GM18951 (cell line): Measurements from ENCODE around the gene STEAP3.

ENCODE experiments used
- POLR2A ChIP-seq: IDR thresholded peaks from 4 replicates; pipeline ENCODE4 v1.6.1; 2011; ENCODE audit warnings: mild to moderate bottlenecking; ENCODE audit not compliant: insufficient read length, insufficient read depth; ENCODE audit errors: extremely low read depth
- in situ Hi-C: fragments of 300-500 bp; cut with MboI; formaldehyde crosslinking; loops from one replicate; pipeline ENCODE4 v1.12.0; 2022; ENCODE audit warnings: low sequenced_read_pairs, mixed read lengths, inconsistent platforms; ENCODE audit not compliant: unreplicated experiment

Gene STEAP3

GRCh38 chr2:119223521-119224390, at the start of gene STEAP3:
STEAP3 (plus strand) TSS chr2:119223834; CDS start chr2:119231013, 7,179 bp downstream.
- in situ Hi-C loops = no loop called here
- TF ChIP-seq POLR2A = peak; percentile 57

- in situ Hi-C loops = no loop called here
- TF ChIP-seq POLR2A = no peak
These were observed 49.2 kb upstream of the STEAP3 start for GRCh38 chr2:119174216-119174992.

- in situ Hi-C loops = no loop called here
These were observed 48.7 kb upstream of the STEAP3 start for GRCh38 chr2:119174993-119175347.

GRCh38 chr2:119175517-119175916, 48.1 kb upstream of the STEAP3 start:
- in situ Hi-C loops = no loop called here
- no peak for TF ChIP-seq POLR2A

More at GRCh38 chr2:119174993-119175347, 48.7 kb upstream of the STEAP3 start:
- no peak for TF ChIP-seq POLR2A

- in situ Hi-C loops = no loop called here
- TF ChIP-seq POLR2A = no peak
These were observed 46.3 kb upstream of the STEAP3 start for GRCh38 chr2:119177171-119177837.

GRCh38 chr2:119177838-119178190, 45.8 kb upstream of the STEAP3 start:
- in situ Hi-C loops = no loop called here
- TF ChIP-seq POLR2A = no peak

GRCh38 chr2:119178776-119179175, 44.9 kb upstream of the STEAP3 start:
- in situ Hi-C loops = no loop called here
- no peak for TF ChIP-seq POLR2A

GRCh38 chr2:119179202-119179601, 44.4 kb upstream of the STEAP3 start:
- no peak for TF ChIP-seq POLR2A
- in situ Hi-C loops = no loop called here

GRCh38 chr2:119179991-119180390, 43.6 kb upstream of the STEAP3 start:
- in situ Hi-C loops = no loop called here
- TF ChIP-seq POLR2A = no peak

GRCh38 chr2:119180892-119181291, 42.7 kb upstream of the STEAP3 start:
- in situ Hi-C loops = no loop called here
- TF ChIP-seq POLR2A = no peak

- in situ Hi-C loops = no loop called here
- TF ChIP-seq POLR2A = no peak
These were observed 42.2 kb upstream of the STEAP3 start for GRCh38 chr2:119181391-119181790.

- in situ Hi-C loops = no loop called here
- no peak for TF ChIP-seq POLR2A
These were observed 41.7 kb upstream of the STEAP3 start for GRCh38 chr2:119181791-119182445.

- in situ Hi-C loops = no loop called here
- TF ChIP-seq POLR2A = no peak
These were observed 39.1 kb upstream of the STEAP3 start for GRCh38 chr2:119184512-119184911.

GRCh38 chr2:119190321-119191111, 33.1 kb upstream of the STEAP3 start:
- no peak for TF ChIP-seq POLR2A
- in situ Hi-C loops = no loop called here
